HL-60 (cell line): ENCODE data around the gene MON2.

Experiments used
- DNase-seq, 2 experiments: peaks; one replicate each; pipeline ENCODE4 v3.0.0-alpha.2; 2010 to 2020; ENCODE audit warnings: low read depth in 1 of 2, low spot score in 1 of 2
- H3K27ac ChIP-seq: fragments of 250-450 bp; sonication (Bioruptor Pico); replicated peaks from 2 replicates; pipeline ENCODE4 v1.5.1; 2020; ENCODE audit warnings: mild to moderate bottlenecking, moderate library complexity
- H3K27me3 ChIP-seq: fragments of 250-450 bp; sonication (Bioruptor Pico); 2 replicates; pipeline ENCODE4 v1.5.1; 2021; ENCODE audit warnings: mild to moderate bottlenecking, moderate library complexity; ENCODE audit not compliant: insufficient read depth, poor library complexity, severe bottlenecking
- H3K4me3 ChIP-seq: replicated peaks from 2 replicates; pipeline ENCODE4 v1.5.1; 2011; ENCODE audit warnings: mild to moderate bottlenecking, control low read depth, low read length; ENCODE audit not compliant: insufficient read depth
- GABPA ChIP-seq: IDR thresholded peaks from 2 replicates; pipeline ENCODE4 v1.6.1; 2012; ENCODE audit warnings: low read depth
- POLR2AphosphoS5 ChIP-seq: IDR thresholded peaks from 2 replicates; pipeline ENCODE4 v1.6.1; 2012; ENCODE audit warnings: low read depth
- REST ChIP-seq: IDR thresholded peaks from 2 replicates; pipeline ENCODE4 v1.6.1; 2012; ENCODE audit warnings: low read depth; ENCODE audit not compliant: insufficient replicate concordance
- SPI1 ChIP-seq: IDR thresholded peaks from 2 replicates; pipeline ENCODE4 v1.6.1; 2012; ENCODE audit warnings: low read depth, mild to moderate bottlenecking, borderline replicate concordance
- TF ChIP-seq, protein P1 (sequence below): IDR thresholded peaks from one replicate; pipeline ENCODE4 v1.5.1; 2011; ENCODE audit warnings: low read length, control low read depth, inconsistent platforms; ENCODE audit not compliant: insufficient read depth

The MON2 gene

GRCh38 chr12:62606654-62607053, 140.0 kb downstream of the MON2 start:
- Histone ChIP-seq H3K4me3 (no peak overlapping the region), H3K27me3 (no peaks in the 10 kb centered on the region), H3K27ac (no peak overlapping the region)
- TF ChIP-seq SPI1 (no peak), REST (no peak), GABPA (no peak), POLR2AphosphoS5 (no peak)
- TF ChIP-seq, protein P1, sequence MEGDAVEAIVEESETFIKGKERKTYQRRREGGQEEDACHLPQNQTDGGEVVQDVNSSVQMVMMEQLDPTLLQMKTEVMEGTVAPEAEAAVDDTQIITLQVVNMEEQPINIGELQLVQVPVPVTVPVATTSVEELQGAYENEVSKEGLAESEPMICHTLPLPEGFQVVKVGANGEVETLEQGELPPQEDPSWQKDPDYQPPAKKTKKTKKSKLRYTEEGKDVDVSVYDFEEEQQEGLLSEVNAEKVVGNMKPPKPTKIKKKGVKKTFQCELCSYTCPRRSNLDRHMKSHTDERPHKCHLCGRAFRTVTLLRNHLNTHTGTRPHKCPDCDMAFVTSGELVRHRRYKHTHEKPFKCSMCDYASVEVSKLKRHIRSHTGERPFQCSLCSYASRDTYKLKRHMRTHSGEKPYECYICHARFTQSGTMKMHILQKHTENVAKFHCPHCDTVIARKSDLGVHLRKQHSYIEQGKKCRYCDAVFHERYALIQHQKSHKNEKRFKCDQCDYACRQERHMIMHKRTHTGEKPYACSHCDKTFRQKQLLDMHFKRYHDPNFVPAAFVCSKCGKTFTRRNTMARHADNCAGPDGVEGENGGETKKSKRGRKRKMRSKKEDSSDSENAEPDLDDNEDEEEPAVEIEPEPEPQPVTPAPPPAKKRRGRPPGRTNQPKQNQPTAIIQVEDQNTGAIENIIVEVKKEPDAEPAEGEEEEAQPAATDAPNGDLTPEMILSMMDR: no peak
- DNase-seq: no peak

DNA sequence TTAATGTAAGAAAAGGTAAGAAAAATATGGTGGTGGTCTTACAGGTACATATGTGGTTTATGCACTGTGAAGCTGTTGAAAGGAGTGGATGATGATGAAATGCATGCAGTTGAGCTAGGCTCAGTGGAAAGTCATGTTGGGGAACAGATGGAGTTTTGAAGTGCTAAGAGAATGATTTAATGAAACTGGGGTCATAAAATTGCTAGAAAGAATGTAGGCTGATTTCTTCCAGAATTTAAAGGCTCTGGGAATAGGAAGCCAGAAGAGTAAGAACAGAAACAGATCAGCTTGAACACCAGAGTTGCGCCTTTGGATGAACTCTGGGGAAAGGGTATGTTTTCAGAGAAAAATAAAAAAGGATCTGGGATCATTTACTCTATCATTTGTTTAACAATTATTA, 146.5 kb downstream of the MON2 start:
- no peak for DNase-seq
- TF ChIP-seq REST (no peak), SPI1 (no peak)

GRCh38 chr12:62618319-62618718, 151.7 kb downstream of the MON2 start:
- H3K27ac ChIP-seq: no peak overlapping the region
- no peak for DNase-seq
- TF ChIP-seq GABPA: no peak
- TF ChIP-seq REST: no peak

More for the DNA sequence above, 146.5 kb downstream of the MON2 start:
- no peak overlapping the region for H3K27ac ChIP-seq
- H3K4me3 ChIP-seq: no peak overlapping the region
- no peaks in the 10 kb centered on the region for H3K27me3 ChIP-seq

DNA sequence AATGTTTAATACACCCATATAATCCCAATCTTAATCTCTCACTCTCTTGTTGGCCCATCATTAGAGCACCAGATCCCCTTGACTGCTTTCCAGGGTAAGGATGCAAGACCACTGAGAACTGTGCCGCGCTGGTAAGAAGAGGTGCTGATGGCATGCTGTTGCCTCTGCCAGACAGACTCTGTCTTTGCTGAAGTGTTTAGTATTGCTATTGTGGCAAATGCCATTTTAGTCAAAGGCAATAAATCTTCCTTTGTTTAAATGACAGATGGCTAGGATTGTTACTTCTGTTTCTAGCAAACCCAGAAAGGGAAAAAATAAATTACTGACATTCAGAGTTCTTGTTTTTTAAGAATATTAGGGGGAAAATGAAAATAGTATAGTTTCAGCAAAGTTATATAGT, 152.3 kb downstream of the MON2 start:
- Histone ChIP-seq H3K4me3 (no peak overlapping the region), H3K27me3 (no peaks in the 10 kb centered on the region), H3K27ac (no peak overlapping the region)
- no peak for TF ChIP-seq GABPA
- no peak for TF ChIP-seq REST
- no peak for TF ChIP-seq SPI1
- no peak for TF ChIP-seq POLR2AphosphoS5
- TF ChIP-seq, protein P1: no peak
- DNase-seq: no peak

More at GRCh38 chr12:62618319-62618718, 151.7 kb downstream of the MON2 start:
- H3K27me3 ChIP-seq: no peaks in the 10 kb centered on the region
- H3K4me3 ChIP-seq: no peak overlapping the region
